Rectal smooth muscle tissue (tissue), 1 donor: ENCODE data around the gene NEDD4L.

Source experiments
- H3K27ac ChIP-seq: one replicate; pipeline ENCODE4 v1.7.0; 2013; ENCODE audit warnings: low read depth, low read length, inconsistent platforms
- H3K27me3 ChIP-seq: one replicate; pipeline ENCODE4 v1.7.0; 2013; ENCODE audit warnings: low read length; ENCODE audit not compliant: control insufficient read depth, insufficient read depth
- H3K36me3 ChIP-seq: one replicate; pipeline ENCODE4 v1.7.0; 2013; ENCODE audit warnings: low read length; ENCODE audit not compliant: control insufficient read depth, insufficient read depth
- H3K4me1 ChIP-seq: one replicate; pipeline ENCODE4 v1.7.0; 2013; ENCODE audit warnings: low read length; ENCODE audit not compliant: control insufficient read depth, insufficient read depth
- H3K4me3 ChIP-seq: one replicate; pipeline ENCODE4 v1.7.0; 2013; ENCODE audit warnings: low read length
- H3K9ac ChIP-seq: one replicate; pipeline ENCODE4 v1.7.0; 2013; ENCODE audit warnings: low read length

The NEDD4L gene

DNA sequence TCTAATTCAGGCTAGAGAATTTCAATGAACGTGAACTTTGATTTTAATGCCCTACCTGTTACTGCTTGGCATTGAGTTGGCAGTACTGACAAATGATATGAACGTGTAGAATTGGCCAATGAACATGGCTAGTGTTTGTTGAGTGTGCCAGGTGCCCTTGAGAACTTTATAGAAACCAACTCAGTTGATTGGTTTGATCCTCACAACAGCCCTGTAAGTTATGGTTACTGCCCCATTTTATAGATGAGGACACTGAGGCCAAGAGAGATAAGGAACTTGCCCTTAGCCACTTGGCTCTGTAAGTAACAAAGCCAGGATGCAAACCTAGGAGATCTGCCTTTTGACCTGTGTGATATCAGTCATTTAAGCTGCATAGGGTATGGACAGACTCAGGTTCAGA lies 275.7 kb downstream of the NEDD4L start:
- no peak overlapping the region for H3K9ac ChIP-seq
- H3K4me1 ChIP-seq: peaks cover 9% of the 10 kb centered on the region
- H3K36me3 ChIP-seq: peaks cover 3% of the 10 kb centered on the region
- no peak overlapping the region for H3K27ac ChIP-seq
- no peak overlapping the region for H3K4me3 ChIP-seq
- no peaks in the 10 kb centered on the region for H3K27me3 ChIP-seq

DNA sequence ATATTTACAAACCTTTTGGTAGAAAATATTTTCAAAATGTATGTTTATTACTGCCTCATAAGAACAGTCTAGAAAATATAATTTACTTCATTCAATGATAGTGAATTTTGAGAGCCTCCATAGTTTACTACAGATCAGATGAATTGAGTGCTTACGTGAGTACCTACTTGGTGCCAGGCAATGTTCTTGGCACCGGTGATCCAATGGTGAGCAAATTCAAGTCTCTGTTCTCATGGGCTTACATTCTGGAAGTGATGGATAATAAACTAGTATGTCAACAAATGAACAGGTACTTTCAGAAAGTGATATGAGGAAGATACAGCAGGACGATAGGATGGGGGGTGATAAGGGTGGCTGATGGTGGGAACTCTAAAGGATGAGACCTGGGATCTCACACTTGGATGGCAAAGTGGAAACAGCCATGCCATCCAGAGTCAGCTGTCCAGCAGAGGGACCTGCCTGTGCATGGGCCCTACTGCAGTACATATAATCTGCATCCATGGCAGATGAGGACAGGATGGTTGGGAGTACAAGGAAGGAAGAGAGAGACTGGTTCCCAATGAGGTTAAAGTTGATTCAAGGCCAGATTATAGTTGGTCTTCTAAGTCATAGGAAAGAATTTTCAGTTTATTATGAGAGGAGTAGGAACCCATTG lies 277.0 kb downstream of the NEDD4L start:
- H3K27ac ChIP-seq: peak overlapping the region; percentile 31
- H3K4me3 ChIP-seq: no peak overlapping the region
- no peak overlapping the region for H3K9ac ChIP-seq
- peaks cover 5% of the 10 kb centered on the region for H3K36me3 ChIP-seq
- H3K4me1 ChIP-seq: peaks cover 8% of the 10 kb centered on the region
- no peaks in the 10 kb centered on the region for H3K27me3 ChIP-seq

DNA sequence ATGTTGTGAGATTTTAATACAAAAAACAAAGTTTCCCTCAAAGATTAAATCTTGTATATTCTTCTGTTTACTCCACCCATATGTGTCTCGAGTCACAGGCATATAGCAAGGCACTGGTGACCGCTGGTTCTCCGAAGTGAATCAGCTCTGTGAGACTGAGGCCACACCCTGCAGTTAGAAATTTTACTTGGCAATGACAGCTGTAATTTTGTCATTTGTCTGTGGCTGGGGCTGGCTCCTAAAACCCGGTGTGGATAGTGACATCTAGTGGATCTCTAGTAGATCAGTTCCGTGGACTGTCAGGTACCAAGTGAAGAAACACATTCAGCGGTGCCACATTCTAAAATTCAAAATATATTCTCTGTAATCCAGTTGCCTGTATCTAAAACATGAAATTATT lies 278.0 kb downstream of the NEDD4L start:
- Histone ChIP-seq H3K4me1 (no peaks in the 10 kb centered on the region), H3K36me3 (peaks cover 6% of the 10 kb centered on the region), H3K27ac (no peak overlapping the region), H3K27me3 (no peaks in the 10 kb centered on the region), H3K9ac (no peak overlapping the region), H3K4me3 (no peak overlapping the region)

DNA sequence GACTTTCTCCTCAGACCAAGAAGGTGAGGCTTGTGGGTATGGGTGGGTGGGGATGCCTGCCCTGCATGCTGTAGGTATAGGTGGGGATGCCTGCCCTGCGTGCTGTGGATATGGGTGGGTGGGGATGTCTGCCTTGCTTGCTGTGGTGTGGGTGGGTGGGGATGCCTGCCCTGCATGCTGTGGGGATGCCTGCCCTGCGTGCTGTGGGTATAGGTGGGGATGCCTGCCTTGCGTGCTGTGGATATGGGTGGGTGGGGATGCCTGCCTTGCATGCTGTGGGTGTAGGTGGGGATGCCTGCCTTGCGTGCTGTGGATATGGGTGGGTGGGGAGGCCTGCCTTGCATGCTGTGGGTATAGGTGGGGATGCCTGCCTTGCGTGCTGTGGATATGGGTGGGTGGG lies 278.4 kb downstream of the NEDD4L start:
- peaks cover 6% of the 10 kb centered on the region for H3K36me3 ChIP-seq
- no peak overlapping the region for H3K4me3 ChIP-seq
- H3K4me1 ChIP-seq: no peaks in the 10 kb centered on the region
- no peaks in the 10 kb centered on the region for H3K27me3 ChIP-seq
- no peak overlapping the region for H3K27ac ChIP-seq
- no peak overlapping the region for H3K9ac ChIP-seq

DNA sequence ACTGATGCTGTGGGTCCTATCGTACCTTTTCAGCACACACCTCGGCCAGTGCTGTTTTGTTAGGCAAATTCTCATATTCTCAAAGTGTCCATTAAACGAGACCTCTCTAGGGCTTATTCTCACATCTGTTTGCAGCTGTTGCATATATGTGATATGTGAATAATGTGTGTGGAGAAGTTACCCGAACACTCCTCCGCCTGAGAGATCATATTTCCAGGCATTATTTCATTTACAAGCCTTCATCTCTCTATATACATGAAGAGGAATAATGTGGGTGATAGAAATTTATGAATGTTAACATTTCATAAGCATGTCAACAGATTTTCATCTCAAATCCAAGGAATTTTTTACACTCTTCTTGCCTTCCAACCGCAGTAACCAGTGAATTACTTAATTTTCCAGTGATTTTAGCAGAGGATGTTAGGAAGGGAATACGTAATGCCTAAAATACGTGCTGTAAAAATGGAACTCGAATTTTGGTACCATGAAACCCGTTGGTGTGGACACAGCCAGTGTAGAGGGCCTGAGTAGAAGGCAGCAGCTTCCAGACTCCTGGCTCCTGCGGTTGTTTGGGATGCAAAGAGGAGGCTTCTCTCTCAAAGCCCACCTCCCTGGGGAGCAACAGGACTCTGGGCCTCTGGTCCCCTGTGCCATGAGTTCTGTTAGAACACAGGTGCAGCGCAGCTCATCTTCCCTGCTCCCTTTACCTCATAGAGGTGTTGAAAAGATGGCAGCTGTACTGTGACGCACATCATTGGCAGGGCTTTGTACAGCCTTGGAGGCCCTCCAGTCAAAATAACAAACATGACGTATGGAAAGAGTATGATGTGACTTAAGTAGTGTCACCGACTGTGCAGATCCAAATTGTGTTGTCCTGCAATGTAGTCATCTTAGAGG lies 280.1 kb downstream of the NEDD4L start:
- Histone ChIP-seq H3K9ac (no peak overlapping the region), H3K36me3 (peaks cover 6% of the 10 kb centered on the region), H3K4me3 (no peak overlapping the region), H3K27me3 (no peaks in the 10 kb centered on the region), H3K4me1 (no peaks in the 10 kb centered on the region), H3K27ac (no peak overlapping the region)

DNA sequence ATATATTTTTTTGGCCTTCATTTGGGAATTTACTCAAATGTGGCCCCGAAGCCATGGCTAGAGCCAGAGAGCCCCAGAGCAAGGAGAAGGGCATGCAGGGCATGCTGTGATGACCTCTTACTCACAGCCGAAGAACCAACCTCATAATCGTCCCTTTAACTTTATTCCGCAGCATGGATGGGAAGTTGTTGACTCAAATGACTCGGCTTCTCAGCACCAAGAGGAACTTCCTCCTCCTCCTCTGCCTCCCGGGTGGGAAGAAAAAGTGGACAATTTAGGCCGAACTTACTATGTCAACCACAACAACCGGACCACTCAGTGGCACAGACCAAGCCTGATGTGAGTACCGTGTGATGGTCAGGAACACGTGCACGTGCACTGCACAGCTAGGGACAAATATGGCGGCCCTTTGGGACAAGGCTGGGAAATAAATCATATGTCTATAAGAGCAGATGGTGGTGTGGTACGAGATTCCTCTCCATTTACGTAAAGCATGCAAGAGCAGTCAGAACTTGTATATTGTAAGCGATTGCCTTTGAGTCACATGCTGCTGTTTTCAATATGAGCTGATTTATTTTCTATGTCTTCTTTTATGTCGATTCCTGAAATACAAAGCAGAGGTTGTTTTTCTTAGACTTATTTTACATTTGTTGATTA lies 280.9 kb downstream of the NEDD4L start:
- H3K4me3 ChIP-seq: no peak overlapping the region
- no peaks in the 10 kb centered on the region for H3K4me1 ChIP-seq
- no peak overlapping the region for H3K27ac ChIP-seq
- H3K9ac ChIP-seq: no peak overlapping the region
- peaks cover 6% of the 10 kb centered on the region for H3K36me3 ChIP-seq
- H3K27me3 ChIP-seq: no peaks in the 10 kb centered on the region

DNA sequence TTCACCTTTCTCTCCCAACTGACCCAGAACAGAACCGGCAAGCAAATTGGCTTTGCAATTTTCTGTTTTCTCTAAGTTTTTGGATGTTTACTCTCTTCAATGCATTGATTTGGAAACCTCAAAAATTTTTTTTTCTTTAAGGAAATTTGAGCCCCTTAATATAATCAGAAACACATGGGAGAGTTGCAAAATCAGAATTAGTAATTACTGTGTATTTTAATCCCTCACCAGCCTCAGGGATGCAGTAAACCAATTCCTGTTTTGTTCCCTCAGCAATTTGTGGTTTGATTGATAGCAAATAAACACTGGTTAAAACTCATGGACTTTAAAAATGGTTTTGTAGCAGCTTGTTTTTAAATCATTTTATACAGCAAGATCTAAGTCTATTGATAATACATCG lies 281.5 kb downstream of the NEDD4L start:
- no peak overlapping the region for H3K9ac ChIP-seq
- no peak overlapping the region for H3K27ac ChIP-seq
- no peaks in the 10 kb centered on the region for H3K4me1 ChIP-seq
- H3K27me3 ChIP-seq: no peaks in the 10 kb centered on the region
- peaks cover 9% of the 10 kb centered on the region for H3K36me3 ChIP-seq
- no peak overlapping the region for H3K4me3 ChIP-seq

DNA sequence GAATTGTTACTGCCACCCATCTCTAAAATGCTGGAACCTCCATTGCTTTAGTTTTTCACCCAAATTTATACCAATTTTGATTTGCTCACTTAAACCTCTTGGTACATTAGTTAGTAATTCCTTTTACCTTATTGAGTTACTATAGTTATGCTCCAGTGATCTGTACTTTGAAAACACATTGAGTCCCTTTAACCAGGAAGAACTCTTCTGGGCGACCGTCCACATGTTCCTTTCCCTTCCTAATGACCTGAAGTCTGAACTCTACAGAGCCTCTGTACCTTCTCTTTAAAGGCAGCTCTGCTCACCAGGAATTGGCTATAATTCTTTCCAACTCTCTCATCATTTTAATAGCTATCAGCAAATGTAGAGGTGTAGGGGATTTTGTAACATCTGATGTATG lies 290.0 kb downstream of the NEDD4L start:
- no peak overlapping the region for H3K4me3 ChIP-seq
- H3K27ac ChIP-seq: no peak overlapping the region
- peaks cover 7% of the 10 kb centered on the region for H3K36me3 ChIP-seq
- no peaks in the 10 kb centered on the region for H3K27me3 ChIP-seq
- H3K4me1 ChIP-seq: peaks cover 10% of the 10 kb centered on the region
- H3K9ac ChIP-seq: no peak overlapping the region

DNA sequence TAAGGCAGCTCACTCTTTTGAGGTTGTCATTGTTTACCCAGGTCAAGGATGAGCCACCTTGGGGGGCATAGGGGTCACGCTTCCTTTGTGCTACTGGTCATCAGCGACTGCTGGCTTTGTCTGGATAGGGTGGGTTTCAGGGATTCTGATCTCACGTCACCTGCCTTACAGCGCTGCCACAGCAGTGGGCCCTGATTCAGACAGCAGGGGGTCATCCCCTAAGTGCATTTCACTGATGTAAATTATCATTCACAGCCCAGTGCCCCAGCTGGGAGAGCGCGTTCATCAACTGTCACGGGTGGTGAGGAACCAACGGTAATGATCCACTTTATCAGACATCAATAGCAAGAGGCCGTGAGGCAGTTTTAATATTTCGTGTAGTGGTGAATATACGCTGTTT lies 291.2 kb downstream of the NEDD4L start:
- H3K4me3 ChIP-seq: no peak overlapping the region
- peaks cover 7% of the 10 kb centered on the region for H3K36me3 ChIP-seq

DNA sequence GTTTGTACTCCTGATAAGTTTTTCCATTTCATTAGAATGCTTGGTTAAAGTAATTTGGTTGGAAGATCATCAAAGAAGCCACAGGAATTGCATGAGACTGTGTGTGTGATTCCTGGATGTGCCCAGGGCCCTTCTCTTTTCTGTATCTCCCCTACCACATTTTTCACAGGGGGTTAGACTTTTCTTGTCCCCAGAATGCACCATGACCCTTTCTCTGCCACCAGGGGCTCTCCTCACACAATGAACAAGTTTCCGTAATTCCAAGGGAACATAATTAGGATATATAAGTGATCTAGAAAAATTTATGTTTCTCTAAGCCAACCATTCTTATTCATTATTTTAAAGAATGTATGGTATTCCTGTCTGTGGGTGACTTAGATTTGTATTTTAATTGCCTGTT lies 291.8 kb downstream of the NEDD4L start:
- peaks cover 10% of the 10 kb centered on the region for H3K4me1 ChIP-seq
- H3K27ac ChIP-seq: no peak overlapping the region
- no peak overlapping the region for H3K4me3 ChIP-seq
- peaks cover 3% of the 10 kb centered on the region for H3K36me3 ChIP-seq
- H3K9ac ChIP-seq: no peak overlapping the region
- no peaks in the 10 kb centered on the region for H3K27me3 ChIP-seq

More for the DNA sequence above, 291.2 kb downstream of the NEDD4L start:
- Histone ChIP-seq H3K27me3 (no peaks in the 10 kb centered on the region), H3K27ac (no peak overlapping the region), H3K4me1 (peaks cover 10% of the 10 kb centered on the region), H3K9ac (no peak overlapping the region)

DNA sequence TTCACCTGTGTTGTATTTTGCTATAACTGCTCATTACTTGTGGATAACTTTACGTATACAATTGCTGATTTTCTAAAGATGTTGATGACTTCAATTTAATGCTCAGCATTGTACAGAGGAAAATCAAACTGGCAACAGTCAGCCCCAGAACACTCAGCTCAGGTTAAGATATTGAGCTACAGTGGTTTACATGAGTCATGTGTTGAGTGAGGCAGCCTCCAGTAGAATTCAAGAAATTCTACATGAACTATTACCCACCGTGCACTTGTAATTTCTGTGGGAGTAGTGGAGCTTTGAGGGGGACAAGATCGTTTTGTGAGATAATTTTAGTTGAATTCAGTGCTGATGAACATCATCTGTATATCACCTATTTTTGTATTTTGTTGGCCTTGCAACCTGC lies 292.6 kb downstream of the NEDD4L start:
- Histone ChIP-seq H3K27ac (peak overlapping the region; percentile 69), H3K27me3 (no peaks in the 10 kb centered on the region), H3K4me1 (peaks cover 10% of the 10 kb centered on the region), H3K4me3 (no peak overlapping the region), H3K9ac (no peak overlapping the region), H3K36me3 (no peaks in the 10 kb centered on the region)

DNA sequence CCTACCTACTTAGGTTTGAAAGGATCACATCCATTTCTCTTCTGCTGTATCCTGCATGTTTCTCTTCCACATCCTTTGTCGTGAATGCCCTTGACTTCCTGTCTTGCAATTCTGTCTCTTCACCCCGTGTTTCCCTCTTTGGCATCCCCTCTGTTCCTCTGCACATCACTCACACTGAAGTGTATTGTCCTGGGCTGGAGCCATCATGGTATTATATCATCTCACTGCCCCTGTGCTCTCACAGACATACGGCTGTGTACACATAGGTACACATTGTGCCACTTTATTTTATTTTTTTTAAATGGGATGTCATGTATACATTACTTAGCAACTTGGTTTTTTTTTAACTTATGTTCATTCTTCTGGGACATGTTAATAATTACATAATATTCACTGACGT lies 293.3 kb downstream of the NEDD4L start:
- Histone ChIP-seq H3K27ac (peak overlapping the region; percentile 69), H3K4me1 (peaks cover 10% of the 10 kb centered on the region), H3K27me3 (no peaks in the 10 kb centered on the region), H3K36me3 (no peaks in the 10 kb centered on the region), H3K4me3 (no peak overlapping the region), H3K9ac (no peak overlapping the region)
